GDM1 (cell line): Measurements from ENCODE around the gene PRR3.

ENCODE experiments used
- DNase-seq: peaks from one replicate; lab custom pipeline; 2025; lab: John Stamatoyannopoulos, UW

Gene PRR3

DNA sequence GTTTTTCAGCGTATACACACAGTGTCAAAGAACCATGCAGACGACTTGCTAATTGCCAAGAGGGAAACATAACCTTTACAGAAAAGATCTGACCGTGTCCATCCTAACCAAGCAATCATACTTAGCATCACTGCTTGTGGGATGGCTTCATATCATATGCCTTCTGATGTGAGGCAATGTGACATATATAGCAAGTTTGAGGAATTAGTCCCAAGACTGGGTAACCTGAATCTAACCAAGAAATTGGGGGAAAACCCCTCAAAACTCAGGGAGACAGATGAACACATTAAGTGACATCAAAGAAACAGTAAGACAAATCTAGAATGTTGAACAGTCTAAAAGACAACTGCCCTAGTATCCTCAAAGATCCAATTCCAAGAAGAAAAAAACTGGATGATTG is 19.2 kb upstream of the PRR3 start:
- no peak for DNase-seq

DNA sequence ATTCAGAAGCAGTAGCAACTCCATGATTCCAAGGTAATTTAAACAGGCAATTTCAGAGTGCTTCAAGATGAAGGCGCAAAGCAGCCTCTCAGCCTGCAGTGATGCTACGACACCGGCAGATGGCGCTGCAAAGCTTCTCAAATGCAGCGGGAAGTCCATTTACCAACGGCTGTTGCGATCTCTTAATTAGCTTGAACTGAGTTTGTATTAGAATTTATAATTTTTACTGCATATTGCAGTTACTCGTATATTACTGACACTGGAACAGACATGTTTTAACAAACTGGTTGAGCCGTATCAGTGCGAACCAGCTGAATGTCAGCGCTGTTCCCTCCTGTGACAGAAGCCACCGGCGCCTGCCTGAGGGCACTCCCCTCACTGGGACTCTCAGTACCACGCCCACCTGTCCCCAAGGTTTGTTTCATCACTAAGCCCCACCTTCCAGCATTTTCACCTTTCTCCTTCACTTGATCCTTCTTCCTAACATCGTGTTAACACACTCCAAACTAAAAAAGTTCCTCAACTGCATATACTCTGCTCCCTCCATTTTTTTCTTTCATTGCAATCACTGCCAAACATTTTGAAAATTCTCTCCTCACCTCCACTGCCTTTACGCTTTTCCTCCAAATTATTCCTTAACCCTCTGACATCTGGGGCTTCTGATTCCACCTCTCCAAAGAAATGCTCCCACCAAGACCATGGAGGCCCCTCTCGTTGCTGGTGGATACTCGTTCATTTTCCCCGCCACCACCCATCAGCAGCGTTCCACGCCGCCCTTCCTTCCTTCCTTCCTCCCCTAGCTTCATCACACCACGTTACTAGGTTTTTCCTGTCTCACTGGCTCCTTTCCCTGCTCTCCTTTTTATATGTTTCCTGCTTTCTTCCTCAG is 15.3 kb upstream of the PRR3 start:
- DNase-seq = peak; percentile 72

DNA sequence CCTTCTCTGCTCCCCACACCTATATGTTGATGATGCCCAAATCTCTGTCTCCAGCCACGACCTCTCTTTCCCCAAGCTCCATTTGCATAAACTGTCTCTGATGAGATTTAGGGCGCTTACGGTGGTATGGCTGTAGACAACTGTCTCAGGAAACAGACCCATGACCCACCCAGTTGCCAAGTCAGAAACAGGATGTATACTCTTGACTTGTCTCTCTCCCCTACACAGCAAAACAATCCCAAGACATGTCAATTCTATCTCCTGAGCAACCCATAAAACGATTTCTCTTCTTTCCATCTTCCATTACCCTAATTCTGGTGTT is 14.7 kb upstream of the PRR3 start:
- no peak for DNase-seq

DNA sequence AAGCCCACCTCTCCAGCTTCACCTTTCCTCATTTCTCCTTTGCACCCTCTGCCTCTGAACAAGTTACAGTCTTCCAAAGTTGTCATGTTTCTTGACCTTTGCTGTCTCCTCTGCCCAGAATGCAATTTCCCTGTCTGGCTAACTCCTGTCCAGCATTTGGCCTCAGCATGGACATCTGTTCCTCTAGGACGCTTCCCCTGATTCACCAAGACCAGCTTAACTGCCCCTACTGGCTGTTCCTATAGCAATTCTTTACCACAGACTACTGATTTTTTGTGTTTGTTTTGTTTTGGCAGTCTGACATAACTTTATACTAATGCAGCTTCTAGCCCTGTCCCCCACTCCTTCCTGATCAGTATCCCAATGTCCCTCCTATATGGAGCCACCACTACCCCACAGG is 14.2 kb upstream of the PRR3 start:
- no peak for DNase-seq

DNA sequence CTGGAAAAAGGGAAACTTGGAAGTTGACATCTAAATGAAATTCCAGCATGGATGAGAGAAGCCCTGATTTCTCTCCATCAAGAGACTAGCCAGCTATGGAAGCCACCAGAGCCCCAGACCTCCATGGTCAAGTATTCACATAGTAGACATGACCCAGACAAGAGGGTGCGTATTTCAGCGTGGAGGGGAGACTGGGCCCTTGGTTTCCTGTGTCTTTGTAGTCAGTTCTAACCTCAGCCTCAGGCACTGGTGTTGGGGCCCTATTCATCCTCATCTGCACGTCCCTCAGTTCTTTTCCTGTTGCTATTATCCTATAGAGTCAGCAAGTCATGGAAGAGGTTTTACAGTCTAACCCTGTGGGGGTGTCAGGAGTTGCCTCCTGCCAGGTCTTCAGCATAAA is 13.3 kb upstream of the PRR3 start:
- DNase-seq = no peak

DNA sequence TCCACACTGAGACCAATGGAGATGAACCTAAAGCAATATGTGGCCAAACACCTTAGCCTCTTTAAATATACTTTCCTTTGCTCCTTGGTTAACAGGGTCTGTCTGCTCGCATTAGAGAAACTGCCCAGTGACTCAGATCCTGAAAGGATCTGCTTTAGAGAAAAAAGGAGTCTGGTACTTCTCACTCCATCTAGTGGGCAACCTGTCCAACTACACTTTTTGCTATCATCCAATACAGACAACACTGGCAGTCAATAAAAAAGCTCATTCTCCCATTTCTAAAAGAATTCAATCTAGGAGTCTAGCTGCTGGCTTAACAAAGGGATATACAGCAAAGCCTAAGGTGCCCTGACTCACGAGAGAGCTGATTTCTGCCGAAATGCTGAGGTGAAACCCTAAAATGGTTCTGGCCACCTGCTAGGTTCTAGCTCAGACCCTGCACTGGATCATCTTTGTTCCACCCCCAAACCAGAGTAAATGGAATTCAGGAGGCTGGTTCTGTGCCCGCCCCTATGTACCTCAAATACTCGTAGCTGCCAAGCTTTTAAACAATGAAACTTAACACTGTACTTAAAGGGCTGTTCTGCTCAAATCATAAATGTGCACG is 12.3 kb upstream of the PRR3 start:
- peak; percentile 23 for DNase-seq

DNA sequence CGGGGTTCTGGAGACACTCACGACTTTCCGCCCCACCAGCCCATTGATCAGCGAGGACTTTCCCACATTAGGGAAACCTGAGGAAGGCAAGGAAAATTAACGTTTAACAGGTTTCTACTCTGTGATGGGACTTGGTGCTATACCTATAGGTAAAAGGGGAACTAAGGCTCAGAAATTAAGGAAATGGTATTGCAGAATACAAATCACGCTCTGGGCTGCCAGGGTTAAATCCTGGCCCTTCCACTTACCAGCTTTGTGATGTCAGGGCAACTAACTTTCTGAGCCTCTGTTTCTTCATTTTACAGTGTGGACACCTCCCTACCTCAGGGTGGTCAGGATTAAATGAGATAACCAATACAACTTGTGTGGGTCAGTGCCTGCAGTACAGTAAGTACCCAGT is 9.6 kb upstream of the PRR3 start:
- no peak for DNase-seq

DNA sequence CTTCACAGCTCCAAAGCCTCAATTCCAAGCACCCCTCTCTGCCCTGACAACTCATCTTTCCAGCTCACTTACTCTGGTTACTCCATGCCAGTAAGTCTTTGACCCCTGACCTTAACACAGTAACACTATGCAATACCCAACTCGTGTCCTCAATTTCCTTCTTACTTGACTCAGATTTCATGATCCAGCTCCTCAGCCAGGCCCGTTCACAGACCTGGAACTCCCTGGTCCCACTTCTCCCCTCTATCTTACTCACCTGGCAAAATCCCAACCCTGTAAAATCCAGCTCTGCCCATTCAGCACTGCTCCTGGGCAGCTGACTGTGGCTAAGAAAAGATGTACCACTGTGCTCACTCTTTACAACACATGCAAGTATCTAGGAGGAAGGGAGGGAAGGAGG is 8.7 kb upstream of the PRR3 start:
- DNase-seq = no peak

DNA sequence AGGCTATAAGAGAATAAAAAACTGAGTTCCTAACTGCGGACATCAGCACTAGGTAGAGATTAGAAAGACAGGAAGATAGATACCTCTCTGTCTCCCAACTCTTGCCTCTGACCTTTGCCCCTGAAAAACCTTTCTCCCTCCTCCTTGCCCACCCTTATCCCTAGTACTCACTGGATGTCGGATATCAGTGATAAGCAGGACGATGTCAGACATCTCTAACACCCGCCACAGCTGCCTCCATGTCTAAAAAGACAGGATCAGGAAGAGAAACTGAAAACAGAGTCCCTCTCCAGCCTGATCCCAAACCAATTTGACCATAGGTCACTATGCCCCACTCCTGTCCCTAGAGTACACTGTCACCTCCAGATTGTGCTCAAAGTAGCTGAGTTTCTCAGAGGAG is 2.7 kb upstream of the PRR3 start:
- no peak for DNase-seq

DNA sequence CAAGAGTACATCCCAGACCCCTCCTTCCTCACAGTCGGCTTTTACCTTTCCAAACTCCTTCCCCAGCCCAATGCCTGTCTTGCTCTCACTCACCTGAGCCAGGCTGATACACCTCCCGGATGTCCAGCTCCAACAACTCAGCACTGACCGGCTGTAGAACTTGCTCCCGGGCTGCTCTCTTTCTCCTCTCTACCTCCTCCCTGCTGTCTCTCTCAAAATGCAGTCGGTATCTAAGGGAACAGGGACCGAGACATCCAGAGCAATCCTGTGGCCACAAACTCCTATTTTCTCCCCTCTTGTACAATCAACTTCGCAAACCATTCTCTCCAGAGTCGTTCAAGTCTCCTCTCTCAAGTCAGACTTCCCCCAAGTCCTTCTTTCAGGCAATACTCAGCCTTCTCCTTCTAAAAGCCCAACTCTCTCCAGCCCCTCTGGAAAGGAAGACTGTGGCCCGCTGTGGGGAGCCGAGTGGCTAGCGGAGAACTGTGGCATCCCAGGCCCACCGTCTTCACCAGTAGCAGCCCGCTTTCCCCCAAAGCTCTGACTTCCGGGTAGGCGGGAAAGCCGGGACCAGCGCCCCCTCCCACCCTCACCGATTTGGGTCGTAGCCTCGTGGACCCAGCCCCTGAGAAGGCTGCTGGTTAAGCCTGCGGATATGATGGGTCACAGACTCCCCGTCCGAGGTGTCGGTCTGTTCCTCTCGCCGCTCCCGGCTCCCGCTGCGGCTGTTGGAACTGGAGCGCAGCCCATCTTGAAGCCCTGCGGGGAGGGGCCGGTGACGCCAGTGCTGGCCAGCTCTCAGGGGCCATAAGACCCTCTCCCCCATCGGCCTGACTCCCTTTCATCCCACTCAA is 1.9 kb upstream of the PRR3 start:
- no peak for DNase-seq

DNA sequence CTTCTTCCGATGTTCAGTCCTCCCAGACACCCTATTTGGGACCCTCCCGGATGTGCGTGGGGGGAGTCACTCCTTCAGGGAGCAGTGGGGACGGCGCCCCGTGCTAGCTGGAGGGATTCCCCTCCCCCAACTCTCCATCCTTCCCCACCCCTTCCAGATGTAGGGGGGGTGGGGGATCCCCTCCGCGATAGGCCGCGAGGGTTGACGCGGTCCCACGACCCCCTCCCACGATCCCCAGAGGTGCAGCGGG is 1.4 kb upstream of the PRR3 start:
- no peak for DNase-seq

DNA sequence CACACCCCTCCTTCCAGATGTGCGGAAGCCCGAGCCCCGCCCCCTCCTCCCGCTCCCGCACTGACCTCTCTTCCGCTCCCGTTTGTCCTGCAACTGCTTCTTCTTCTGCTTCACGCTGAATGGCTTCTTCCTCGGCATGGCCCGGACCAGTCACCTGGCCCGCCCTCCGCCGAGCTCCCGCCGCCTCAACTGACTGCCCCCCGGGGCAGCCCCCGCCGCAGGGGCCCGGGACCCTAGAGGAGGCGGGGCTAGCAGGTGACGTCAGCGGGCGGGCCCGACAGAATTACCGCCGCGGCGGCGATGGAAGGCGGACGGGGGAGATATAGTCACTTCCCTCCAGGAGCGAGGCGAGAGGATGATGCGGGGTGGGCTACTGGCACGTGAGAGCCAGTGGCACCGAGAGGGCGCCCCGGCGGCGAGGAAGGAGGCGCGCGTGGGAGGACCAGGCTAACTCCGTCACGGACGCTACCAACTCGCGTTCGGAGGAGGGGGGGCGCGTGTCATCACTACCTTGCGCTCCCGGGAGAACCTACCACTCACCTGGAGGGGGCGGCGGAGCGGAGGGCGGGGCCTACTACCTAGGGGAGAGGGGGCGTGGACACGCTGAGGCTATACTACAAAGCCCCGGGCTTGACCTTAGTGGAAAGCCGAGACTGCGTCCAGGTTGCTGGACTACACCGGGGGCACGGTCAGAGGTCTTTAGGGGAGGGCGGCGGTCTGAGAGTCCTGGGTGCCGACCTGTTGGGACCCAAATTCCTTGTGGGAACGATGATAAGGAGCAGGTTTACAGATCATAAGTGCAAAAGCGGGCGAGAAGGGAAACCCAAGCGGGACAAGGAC is 809 bp upstream of the PRR3 start, which contains the start of gene GNL1:
GNL1 (minus strand) TSS at position 424 of the 840 bp plus-strand sequence; CDS start at position 138, 286 bp downstream.
- peak; percentile 83 for DNase-seq

DNA sequence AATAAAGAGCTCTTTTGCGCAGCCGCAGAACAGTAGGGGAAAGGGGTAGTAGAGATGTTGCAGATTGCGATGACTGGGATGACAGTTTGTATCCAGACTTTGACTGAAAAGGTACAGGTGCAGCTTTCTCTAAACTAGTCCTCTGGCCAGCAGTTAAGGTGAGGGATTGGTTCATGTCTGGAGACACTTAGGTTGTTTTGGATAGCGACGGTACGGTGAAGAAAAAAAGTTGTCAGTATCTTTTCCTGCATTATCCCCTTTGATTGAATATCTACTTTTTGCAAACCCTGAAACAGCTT is 537 bp downstream of the PRR3 start:
- no peak for DNase-seq

DNA sequence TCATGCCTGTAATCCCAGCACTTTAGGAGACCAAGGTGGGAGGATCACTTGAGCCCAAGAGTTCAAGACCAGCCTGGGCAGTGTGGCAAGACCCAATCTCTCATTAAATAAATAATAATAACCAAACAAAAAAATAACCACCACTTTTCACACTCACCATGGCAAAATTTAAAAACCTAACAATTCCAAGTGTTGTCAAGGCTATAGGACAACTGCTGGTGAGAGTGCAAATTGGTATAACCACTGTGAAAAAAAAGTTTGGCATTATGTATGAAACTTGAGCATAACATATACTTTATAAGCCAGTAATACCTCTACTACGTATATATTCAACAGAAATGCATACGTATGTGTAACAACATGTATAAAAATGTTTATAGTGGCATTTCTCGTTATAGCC is 3.8 kb downstream of the PRR3 start:
- no peak for DNase-seq

DNA sequence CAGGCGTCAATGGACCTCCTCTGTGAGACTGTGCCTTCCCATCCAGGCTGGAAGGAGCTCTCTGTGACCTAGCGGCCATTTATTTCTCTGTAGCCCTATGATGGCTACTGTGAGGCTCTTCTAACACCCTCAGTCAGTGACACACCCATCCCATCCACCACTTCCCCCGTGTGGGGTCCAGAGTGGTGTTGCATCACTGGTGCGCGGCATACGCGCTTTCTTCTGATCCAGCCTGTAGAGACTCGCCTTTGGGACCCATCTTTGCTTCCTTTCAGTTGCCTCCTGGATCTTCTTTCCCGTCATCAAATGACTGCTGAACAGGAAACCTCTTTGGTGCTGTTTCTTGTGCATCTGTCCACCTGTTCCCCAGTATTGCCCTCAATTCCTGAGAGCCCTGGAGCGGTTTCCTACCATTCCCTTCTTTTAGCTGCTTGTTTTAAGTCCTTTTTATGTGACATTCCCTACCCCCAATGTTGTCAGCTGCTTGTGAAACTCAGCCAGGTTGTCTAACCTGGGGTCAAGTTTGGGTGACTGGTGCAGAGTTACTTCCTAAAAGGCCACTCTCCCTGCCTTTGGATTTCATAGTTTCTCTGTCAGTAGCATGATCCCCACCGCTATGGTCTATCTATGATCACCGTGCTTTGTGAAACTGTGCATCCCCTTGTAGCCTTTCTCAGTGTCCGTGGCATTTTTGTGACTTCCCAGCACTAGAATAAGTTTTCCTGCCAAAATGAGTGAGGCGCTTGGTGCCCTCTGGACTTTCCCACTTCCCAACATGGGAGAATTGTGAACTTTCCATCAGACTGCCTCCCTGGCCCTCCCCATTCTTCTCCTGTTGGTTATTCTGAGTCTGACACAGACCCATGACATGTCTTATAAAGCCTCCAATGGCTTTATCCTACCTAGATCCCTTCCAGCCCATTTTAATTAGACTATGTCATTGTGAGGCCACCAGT is 5.7 kb downstream of the PRR3 start:
- DNase-seq = no peak

DNA sequence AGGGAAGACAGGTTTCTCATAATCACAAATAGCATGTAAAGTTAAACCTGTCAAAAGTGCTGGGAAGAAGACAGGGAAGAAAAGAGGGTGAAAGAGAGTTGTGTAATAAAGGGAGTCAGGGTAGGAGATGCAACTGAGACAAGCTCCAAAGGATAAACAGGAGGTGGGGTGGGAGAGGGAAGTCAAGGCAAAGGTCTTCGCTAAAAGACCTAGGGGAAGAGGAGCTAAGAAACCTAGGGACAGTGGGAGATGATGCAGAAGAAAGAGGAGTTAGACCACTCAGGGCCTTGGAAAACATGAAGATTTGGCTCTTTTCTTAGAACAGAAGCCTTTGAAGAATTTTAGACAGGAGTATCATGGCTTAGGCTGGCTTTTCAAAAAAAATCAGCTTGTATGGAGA is 7.0 kb downstream of the PRR3 start:
- no peak for DNase-seq

DNA sequence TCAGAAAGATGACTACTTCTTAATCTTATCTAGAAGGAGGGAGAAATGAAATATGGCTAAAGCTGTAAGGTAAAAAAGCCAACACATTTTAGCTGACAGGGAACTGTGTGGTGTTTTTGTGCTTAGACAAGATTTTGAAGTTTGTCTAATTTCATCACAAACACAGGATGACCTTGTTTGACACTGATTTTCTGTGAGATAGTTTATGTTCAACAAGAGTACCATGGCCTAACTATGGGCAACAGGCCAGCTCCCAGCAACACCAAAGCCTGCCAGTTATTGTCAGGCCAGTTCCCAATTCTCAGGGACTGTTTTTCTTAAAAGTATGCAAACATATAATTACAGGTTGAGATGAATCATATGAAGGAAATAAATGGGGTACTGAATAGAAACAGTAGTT is 8.7 kb downstream of the PRR3 start:
- DNase-seq = no peak

DNA sequence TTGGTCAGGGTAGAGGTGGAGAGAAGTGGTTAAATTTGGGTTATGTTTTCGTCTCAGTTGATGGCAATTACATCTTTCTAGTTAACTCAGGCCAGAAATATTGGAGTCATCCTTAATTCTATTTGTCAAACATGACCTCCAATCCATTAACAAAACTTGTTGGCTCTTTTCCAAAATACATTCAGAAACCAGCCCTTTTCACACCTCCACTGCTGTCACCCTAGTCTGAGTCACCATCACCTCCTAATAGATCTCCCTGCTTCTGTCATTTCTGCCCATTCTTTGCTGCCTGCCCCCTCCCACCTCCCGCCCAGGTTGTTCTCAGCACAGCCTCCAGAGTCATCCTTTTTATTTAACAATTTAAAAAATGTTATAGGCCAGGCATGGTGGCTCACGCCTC is 11.2 kb downstream of the PRR3 start:
- DNase-seq = no peak

DNA sequence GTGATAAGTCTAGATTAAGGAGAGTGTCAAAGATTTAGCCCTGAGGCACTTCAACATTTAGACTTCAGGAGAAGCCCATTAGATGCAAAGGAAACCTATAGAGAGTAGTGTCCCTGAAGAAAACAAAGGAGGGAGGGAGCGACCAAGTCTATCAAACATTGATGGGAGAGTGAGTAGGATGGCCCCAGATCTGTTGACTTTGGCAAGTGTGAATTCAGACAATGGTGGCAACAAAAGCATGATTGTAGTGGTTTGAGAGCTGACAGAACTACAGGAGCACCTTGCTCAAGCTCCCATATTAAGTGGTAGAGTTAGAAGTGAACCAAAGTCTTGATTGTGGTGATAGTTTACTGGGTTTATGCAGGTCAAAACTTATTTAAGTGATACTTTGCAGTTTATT is 13.2 kb downstream of the PRR3 start:
- DNase-seq = no peak

DNA sequence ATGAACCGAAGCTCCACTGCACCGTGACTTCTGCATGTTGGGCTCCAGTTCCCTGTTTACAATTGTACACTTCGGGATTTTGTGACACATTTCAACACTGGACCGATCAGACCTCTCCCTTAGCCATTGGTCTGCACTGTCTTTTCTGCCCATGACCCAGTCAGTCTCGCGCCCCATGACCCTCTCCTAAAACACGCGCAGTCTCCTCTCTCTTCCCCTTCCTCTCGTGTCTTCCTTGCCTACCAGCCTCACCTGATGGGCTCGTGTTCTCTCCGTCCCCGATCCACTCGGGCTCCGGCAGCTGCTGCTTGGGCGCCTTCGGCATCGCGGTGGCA is 13.6 kb downstream of the PRR3 start:
- no peak for DNase-seq

DNA sequence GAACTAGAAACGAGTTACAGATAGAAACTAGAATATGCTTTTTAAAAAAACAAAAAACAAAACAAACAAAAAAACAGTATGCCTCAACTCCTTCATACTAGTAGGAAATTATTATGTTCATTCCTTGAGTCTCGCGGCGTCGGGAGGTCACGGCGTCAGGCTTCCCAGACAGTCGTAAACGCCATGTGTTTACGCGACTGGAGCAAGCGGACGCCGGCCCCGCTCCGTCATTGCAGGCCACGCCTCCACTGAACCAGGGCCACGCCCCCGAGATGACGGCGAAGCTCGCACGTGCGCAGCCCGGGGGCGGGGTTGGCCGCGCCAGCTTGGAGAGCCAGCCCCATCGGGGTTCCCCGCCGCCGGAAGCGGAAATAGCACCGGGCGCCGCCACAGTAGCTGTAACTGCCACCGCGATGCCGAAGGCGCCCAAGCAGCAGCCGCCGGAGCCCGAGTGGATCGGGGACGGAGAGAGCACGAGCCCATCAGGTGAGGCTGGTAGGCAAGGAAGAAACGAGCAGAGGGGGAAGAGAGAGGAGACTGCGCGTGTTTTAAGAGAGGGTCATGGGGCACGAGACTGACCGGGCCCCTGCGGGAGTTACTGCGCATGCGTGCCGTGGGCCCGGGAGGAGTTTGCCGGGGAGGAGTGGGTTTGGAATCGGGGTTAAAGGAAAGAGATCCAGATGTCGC is 14.1 kb downstream of the PRR3 start, which contains the start of gene ABCF1:
ABCF1 (plus strand) TSS at position 368 of the 687 bp plus-strand sequence; CDS start at position 414, 46 bp downstream.
- peak; percentile 95 for DNase-seq
